Kidney (tissue), 14 donors: Measurements from ENCODE around the gene BCL6. TPM values are rescaled to one million over a fixed set of nuclear protein-coding genes. Genes with fewer than 3 reads are reported as not detected.

ENCODE experiments used
- DNase-seq, 5 donors: peaks; one replicate each; pipeline ENCODE4 v3.0.0-alpha.2; 2013 to 2020
- FAIRE-seq: peaks from 2 replicates; lab custom pipeline; 2012; peaks lifted over from hg19 to GRCh38; lab: Jason Lieb, UNC
- H3K27ac ChIP-seq, 2 donors: one replicate each; pipeline ENCODE4 v1.7.0; 2013; ENCODE audit warnings: low read depth in 2 of 2, low read length in 2 of 2, inconsistent platforms in 1 of 2
- H3K27me3 ChIP-seq: one replicate; pipeline ENCODE4 v1.7.1; 2013; ENCODE audit warnings: low read length, inconsistent platforms; ENCODE audit not compliant: control insufficient read depth, insufficient read depth
- H3K36me3 ChIP-seq, 3 donors: one replicate each; pipeline versions ENCODE4 v1.7.0 to v1.7.1; 2013; ENCODE audit warnings: low read length in 3 of 3, control low read depth in 1 of 3, inconsistent platforms in 1 of 3; ENCODE audit not compliant: insufficient read depth in 3 of 3, control insufficient read depth in 2 of 3
- H3K4me1 ChIP-seq, 3 donors: one replicate each; pipeline versions ENCODE4 v1.7.0 to v1.7.1; 2013; ENCODE audit warnings: low read length in 3 of 3, inconsistent platforms in 1 of 3, low read depth in 1 of 3; ENCODE audit not compliant: control insufficient read depth in 2 of 3, insufficient read depth in 2 of 3
- H3K4me3 ChIP-seq, 3 donors: one replicate each; pipeline versions ENCODE4 v1.7.0 to v1.8.1; 2013; ENCODE audit warnings: low read length in 3 of 3, control low read depth in 1 of 3, inconsistent platforms in 1 of 3
- H3K9ac ChIP-seq, 3 donors: one replicate each; pipeline versions ENCODE4 v1.7.0 to v1.7.1; 2013; ENCODE audit warnings: low read length in 3 of 3, control low read depth in 1 of 3, inconsistent platforms in 1 of 3
- H3K9me3 ChIP-seq, 3 donors: one replicate each; pipeline versions ENCODE4 v1.7.0 to v1.7.1; 2013; ENCODE audit warnings: low read length in 3 of 3, control low read depth in 1 of 3, inconsistent platforms in 1 of 3; ENCODE audit not compliant: control insufficient read depth in 2 of 3, insufficient read depth in 1 of 3
- CTCF ChIP-seq: IDR thresholded peaks from 3 replicates; pipeline ENCODE4 v1.5.1; 2012; ENCODE audit warnings: mild to moderate bottlenecking, moderate library complexity, borderline replicate concordance; ENCODE audit not compliant: insufficient read depth; ENCODE audit errors: extremely low read depth
- intact Hi-C: fragments of 100-400 bp; cut with DNase I; formaldehyde crosslinking; loops from one replicate; pipeline ENCODE4 v1.11.1; 2022
- polyA plus RNA-seq: library from polyadenylated mRNA; stranded (reverse); fragments of 350-450 nt; fragmentation: Illumina TruSeq; extraction: RNeasy Lipid Tissue Mini Kit (QIAGEN cat#74804); gene quantifications from one replicate; pipeline ENCODE4 v1.2.3, GENCODE V29; 2014; ENCODE audit warnings: low read depth, low replicate concordance; ENCODE audit not compliant: insufficient read depth
- total RNA-seq: library from RNA; stranded (reverse); fragmentation: NEBNext Ultra II Directional; extraction: Animal tissue kit (Norgen Biotek cat#: 25700); gene quantifications from one replicate; pipeline ENCODE4 v1.2.1, GENCODE V29; 2021
- donor health status: control.
- donor health status: control.
- donor health status: control.
- donor health status: control.
- donor health status: control.
- donor health status: DM: yes; HTN: yes; CAD: no.
- donor health status: Normal renal cell carcinoma (clear cell type).

The BCL6 gene
- total and polyA plus RNA-seq, 2 donors from 2014 or later = 7.3 to 110 TPM

GRCh38 chr3:187792521-187792920 lies 47.3 kb upstream of the BCL6 start:
- H3K27me3 ChIP-seq = no peaks in the 10 kb centered on the region
- H3K9me3 ChIP-seq = no peaks in the 10 kb centered on the region
- DNase-seq (no peak), FAIRE-seq (no peak)
- H3K36me3 ChIP-seq = no peaks in the 10 kb centered on the region
- H3K4me1 ChIP-seq = no peaks in the 10 kb centered on the region
- TF ChIP-seq CTCF = no peak
- intact Hi-C loops = no loop called here
- no peak overlapping the region for H3K9ac ChIP-seq
- no peak overlapping the region for H3K4me3 ChIP-seq
- H3K27ac ChIP-seq = no peak overlapping the region

GRCh38 chr3:187789872-187790271 lies 44.6 kb upstream of the BCL6 start:
- FAIRE-seq (no peak), DNase-seq (no peak)
- TF ChIP-seq CTCF = no peak
- H3K9ac ChIP-seq = no peak overlapping the region
- H3K4me3 ChIP-seq = no peak overlapping the region
- intact Hi-C loops = no loop called here
- no peaks in the 10 kb centered on the region for H3K9me3 ChIP-seq
- no peaks in the 10 kb centered on the region for H3K36me3 ChIP-seq
- H3K27me3 ChIP-seq = no peaks in the 10 kb centered on the region
- H3K4me1 ChIP-seq = no peaks in the 10 kb centered on the region
- H3K27ac ChIP-seq = no peak overlapping the region

- FAIRE-seq (no peak), DNase-seq (no peak)
- no peak for TF ChIP-seq CTCF
- H3K36me3 ChIP-seq = no peaks in the 10 kb centered on the region
- no peaks in the 10 kb centered on the region for H3K9me3 ChIP-seq
- no peak overlapping the region for H3K27ac ChIP-seq
- H3K27me3 ChIP-seq = no peaks in the 10 kb centered on the region
- H3K9ac ChIP-seq = no peak overlapping the region
- H3K4me1 ChIP-seq = no peaks in the 10 kb centered on the region
- no peak overlapping the region for H3K4me3 ChIP-seq
- intact Hi-C loops = no loop called here
Observed at GRCh38 chr3:187788984-187789857, 44.0 kb upstream of the BCL6 start.
